ENCODE data around the gene ABCE1. TPM values are rescaled to one million over a fixed set of nuclear protein-coding genes. Genes with fewer than 3 reads are reported as not detected.

ABCE1 gene
- total and polyA plus RNA-seq, 2 donors (not counting 1 experiment from before 2014, with no cell fraction given): 76.8 to 84.8 TPM

DNA sequence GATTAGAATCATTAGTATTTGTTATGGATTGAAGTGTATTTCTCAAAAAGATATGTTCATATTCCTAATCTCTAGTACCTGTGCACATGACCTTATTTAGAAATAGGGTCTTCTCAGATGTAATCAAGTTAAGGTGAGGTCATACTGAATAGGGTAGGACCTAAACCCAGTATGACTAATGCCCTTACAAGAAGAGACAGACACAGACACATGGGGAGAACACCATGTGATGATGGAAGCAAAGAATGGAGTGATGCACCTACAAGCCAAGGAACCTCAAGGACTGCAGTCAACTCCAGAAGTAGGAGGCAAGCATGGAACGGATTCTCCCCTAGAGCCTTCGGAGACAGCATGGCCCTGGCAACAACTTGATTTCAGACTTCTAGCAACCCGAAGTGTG, 50.9 kb downstream of the ABCE1 start:
- Histone ChIP-seq H3K27ac (ENCODE audit: insufficient read depth, low read length) (no peak overlapping the region), H3K4me3 (replicated peaks in 1 of 4; ENCODE audit: control extremely low read depth in 1 of 4, insufficient read depth in 1 of 4, low read depth in 3 of 4, low read length in 4 of 4) (no peak overlapping the region), H3K4me2 (ENCODE audit: extremely low read depth, insufficient read depth, low read length) (no peak overlapping the region), H3K27me3 (ENCODE audit: control insufficient read depth, insufficient read depth, low read length) (no peaks in the 10 kb centered on the region), H3K9me3 (ENCODE audit: control insufficient read depth, insufficient read depth, low read depth, low read length) (no peaks in the 10 kb centered on the region), H2AFZ (ENCODE audit: low read length) (no peak overlapping the region), H3K4me1 (ENCODE audit: control insufficient read depth, extremely low read depth, insufficient read depth, low read length) (no peaks in the 10 kb centered on the region), H4K20me1 (ENCODE audit: control insufficient read depth, extremely low read depth, insufficient read depth, low read length) (no peaks in the 10 kb centered on the region), H3K36me3 (ENCODE audit: control insufficient read depth, insufficient read depth, low read length) (peaks cover 8% of the 10 kb centered on the region), H3K79me2 (ENCODE audit: control insufficient read depth, insufficient read depth, low read length) (no peaks in the 10 kb centered on the region), H3K9ac (ENCODE audit: insufficient read depth, low read length) (no peak overlapping the region)
- no peak for DNase-seq (ENCODE audit: low read depth in 2 of 2)
- TF ChIP-seq EZH2 (IDR thresholded peaks at IDR 0.05; ENCODE audit: low read length, missing control alignments): no peak
- TF ChIP-seq, protein P1, sequence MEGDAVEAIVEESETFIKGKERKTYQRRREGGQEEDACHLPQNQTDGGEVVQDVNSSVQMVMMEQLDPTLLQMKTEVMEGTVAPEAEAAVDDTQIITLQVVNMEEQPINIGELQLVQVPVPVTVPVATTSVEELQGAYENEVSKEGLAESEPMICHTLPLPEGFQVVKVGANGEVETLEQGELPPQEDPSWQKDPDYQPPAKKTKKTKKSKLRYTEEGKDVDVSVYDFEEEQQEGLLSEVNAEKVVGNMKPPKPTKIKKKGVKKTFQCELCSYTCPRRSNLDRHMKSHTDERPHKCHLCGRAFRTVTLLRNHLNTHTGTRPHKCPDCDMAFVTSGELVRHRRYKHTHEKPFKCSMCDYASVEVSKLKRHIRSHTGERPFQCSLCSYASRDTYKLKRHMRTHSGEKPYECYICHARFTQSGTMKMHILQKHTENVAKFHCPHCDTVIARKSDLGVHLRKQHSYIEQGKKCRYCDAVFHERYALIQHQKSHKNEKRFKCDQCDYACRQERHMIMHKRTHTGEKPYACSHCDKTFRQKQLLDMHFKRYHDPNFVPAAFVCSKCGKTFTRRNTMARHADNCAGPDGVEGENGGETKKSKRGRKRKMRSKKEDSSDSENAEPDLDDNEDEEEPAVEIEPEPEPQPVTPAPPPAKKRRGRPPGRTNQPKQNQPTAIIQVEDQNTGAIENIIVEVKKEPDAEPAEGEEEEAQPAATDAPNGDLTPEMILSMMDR (conservative IDR thresholded peaks at IDR 0.05 in 1 of 2, IDR thresholded peaks at IDR 0.05 in 1 of 2; ENCODE audit: low read depth in 1 of 2, low read length in 2 of 2): no peak

DNA sequence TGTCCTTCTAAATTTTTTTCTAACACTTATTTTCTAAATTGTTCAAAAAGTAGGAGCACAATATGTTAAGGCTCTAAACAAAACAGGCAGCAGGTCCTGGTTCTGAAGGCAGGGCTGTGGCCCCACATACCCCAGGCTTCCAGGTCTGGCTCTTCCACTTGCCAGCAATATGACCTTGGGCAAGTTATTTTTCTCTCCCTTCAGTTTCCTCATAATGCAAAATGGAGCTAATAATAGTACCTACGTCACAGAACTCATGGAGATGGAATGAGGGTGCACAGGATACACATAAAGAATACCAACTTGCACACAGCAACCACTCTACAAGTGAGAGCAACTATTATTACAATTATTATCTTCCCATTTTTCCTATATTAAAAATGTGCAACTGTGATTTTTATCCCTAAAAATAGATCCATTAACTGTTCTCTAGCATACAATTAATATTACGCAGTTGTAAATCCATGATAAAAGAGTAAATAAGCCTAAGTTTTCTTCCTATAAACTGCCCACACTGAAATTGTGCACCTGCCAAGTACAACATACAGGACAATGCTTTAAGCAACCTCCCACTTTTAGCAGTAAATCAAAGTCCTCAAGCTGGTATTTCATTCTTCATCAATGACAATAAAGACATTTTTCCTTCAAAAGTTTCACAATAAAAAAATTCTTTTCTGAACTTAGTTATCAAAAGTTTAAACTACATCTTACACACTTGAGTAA, 55.2 kb downstream of the ABCE1 start:
- TF ChIP-seq EZH2 (IDR thresholded peaks at IDR 0.05; ENCODE audit: low read length, missing control alignments): no peak
- TF ChIP-seq, protein P1 (conservative IDR thresholded peaks at IDR 0.05 in 1 of 2, IDR thresholded peaks at IDR 0.05 in 1 of 2; ENCODE audit: low read depth in 1 of 2, low read length in 2 of 2): no peak
- H3K4me1 ChIP-seq (ENCODE audit: control insufficient read depth, extremely low read depth, insufficient read depth, low read length): no peaks in the 10 kb centered on the region
- no peak overlapping the region for H3K27ac ChIP-seq (ENCODE audit: insufficient read depth, low read length)
- no peaks in the 10 kb centered on the region for H3K9me3 ChIP-seq (ENCODE audit: control insufficient read depth, insufficient read depth, low read depth, low read length)
- H3K4me3 ChIP-seq (replicated peaks in 1 of 4; ENCODE audit: control extremely low read depth in 1 of 4, insufficient read depth in 1 of 4, low read depth in 3 of 4, low read length in 4 of 4): no peak overlapping the region
- peaks cover 5% of the 10 kb centered on the region for H3K36me3 ChIP-seq (ENCODE audit: control insufficient read depth, insufficient read depth, low read length)
- no peaks in the 10 kb centered on the region for H4K20me1 ChIP-seq (ENCODE audit: control insufficient read depth, extremely low read depth, insufficient read depth, low read length)
- H3K9ac ChIP-seq (ENCODE audit: insufficient read depth, low read length): no peak overlapping the region
- no peak overlapping the region for H2AFZ ChIP-seq (ENCODE audit: low read length)
- no peaks in the 10 kb centered on the region for H3K79me2 ChIP-seq (ENCODE audit: control insufficient read depth, insufficient read depth, low read length)
- no peaks in the 10 kb centered on the region for H3K27me3 ChIP-seq (ENCODE audit: control insufficient read depth, insufficient read depth, low read length)
- no peak for DNase-seq (ENCODE audit: low read depth in 2 of 2)
- no peak overlapping the region for H3K4me2 ChIP-seq (ENCODE audit: extremely low read depth, insufficient read depth, low read length)

DNA sequence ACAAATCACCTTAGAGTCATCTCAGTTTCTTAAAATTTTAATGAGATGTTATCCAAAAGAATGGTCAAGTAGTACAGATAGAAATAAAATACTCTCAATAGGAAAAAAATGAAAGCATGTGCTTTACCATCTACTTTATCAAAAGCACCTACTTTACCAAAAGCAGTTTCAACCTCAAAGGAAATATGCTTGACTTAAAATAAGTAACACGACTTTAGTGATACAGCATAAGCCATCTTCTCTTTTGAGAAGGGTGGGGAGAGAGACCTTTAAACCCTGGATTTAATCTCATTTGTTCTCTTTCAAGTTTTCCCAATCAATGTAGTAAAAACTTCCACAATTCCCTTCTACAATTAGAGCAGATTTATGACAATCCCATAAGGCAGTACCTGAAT, 55.8 kb downstream of the ABCE1 start:
- Histone ChIP-seq H3K27ac (ENCODE audit: insufficient read depth, low read length) (no peak overlapping the region), H4K20me1 (ENCODE audit: control insufficient read depth, extremely low read depth, insufficient read depth, low read length) (no peaks in the 10 kb centered on the region), H3K27me3 (ENCODE audit: control insufficient read depth, insufficient read depth, low read length) (no peaks in the 10 kb centered on the region), H3K79me2 (ENCODE audit: control insufficient read depth, insufficient read depth, low read length) (no peaks in the 10 kb centered on the region), H3K4me1 (ENCODE audit: control insufficient read depth, extremely low read depth, insufficient read depth, low read length) (no peaks in the 10 kb centered on the region), H3K9ac (ENCODE audit: insufficient read depth, low read length) (no peak overlapping the region), H3K36me3 (ENCODE audit: control insufficient read depth, insufficient read depth, low read length) (peaks cover 5% of the 10 kb centered on the region), H2AFZ (ENCODE audit: low read length) (no peak overlapping the region), H3K4me3 (replicated peaks in 1 of 4; ENCODE audit: control extremely low read depth in 1 of 4, insufficient read depth in 1 of 4, low read depth in 3 of 4, low read length in 4 of 4) (no peak overlapping the region), H3K9me3 (ENCODE audit: control insufficient read depth, insufficient read depth, low read depth, low read length) (no peaks in the 10 kb centered on the region), H3K4me2 (ENCODE audit: extremely low read depth, insufficient read depth, low read length) (no peak overlapping the region)
- no peak for DNase-seq (ENCODE audit: low read depth in 2 of 2)
- TF ChIP-seq, protein P1 (conservative IDR thresholded peaks at IDR 0.05 in 1 of 2, IDR thresholded peaks at IDR 0.05 in 1 of 2; ENCODE audit: low read depth in 1 of 2, low read length in 2 of 2): no peak
- no peak for TF ChIP-seq EZH2 (IDR thresholded peaks at IDR 0.05; ENCODE audit: low read length, missing control alignments)

Measured in fibroblast of lung (primary cell).